Measurements from ENCODE around the gene TMLHE. TPM values are rescaled to one million over a fixed set of nuclear protein-coding genes. Genes with fewer than 3 reads are reported as not detected.
"Not testable (repeated sequence)": the region's sequence is repeated elsewhere in the genome, so short reads cannot be mapped to it uniquely, and the experiment has no call there.

Gene TMLHE
- total RNA-seq, 1 donor from 2014 or later, result 9.7 TPM

DNA sequence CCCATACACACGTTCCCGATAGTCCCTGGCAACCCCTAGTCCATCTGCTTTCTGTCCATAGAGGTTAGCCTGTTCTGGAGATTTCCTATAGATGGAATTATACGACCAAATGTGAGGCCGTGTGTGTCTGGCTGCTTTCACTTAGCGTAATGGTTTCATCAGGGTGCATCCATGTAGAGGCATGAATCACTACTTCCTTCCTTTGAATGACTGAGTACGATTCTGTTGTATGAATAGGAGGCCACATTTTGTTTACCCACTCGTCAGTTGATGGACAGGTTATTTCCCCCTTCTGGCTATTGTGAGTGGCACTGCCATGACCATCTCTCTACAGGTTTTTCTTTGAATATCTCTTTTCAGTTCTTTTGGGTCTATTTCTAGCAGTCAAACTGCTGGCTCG lies 152.3 kb downstream of the TMLHE start:
- H3K4me1 Mint-ChIP-seq (ENCODE audit: low read depth); H3K4me3 Mint-ChIP-seq (ENCODE audit: low read depth); intact Hi-C loops (cut with micrococcal nuclease); DNase-seq (ENCODE audit: low spot score); H3K36me3 Mint-ChIP-seq (ENCODE audit: low read depth); H3K9me3 Mint-ChIP-seq; H3K27ac Mint-ChIP-seq; H3K27me3 Mint-ChIP-seq (ENCODE audit: low read depth): not testable (repeated sequence)

- not testable (repeated sequence) for H3K4me3 Mint-ChIP-seq (ENCODE audit: low read depth); H3K27ac Mint-ChIP-seq
Observed at GRCh38 chrX:155458471-155458870, 154.3 kb downstream of the TMLHE start, which contains the start of gene F8A3. F8A3 (minus strand) TSS chrX:155458620; CDS start chrX:155458600, 20 bp downstream.

DNA sequence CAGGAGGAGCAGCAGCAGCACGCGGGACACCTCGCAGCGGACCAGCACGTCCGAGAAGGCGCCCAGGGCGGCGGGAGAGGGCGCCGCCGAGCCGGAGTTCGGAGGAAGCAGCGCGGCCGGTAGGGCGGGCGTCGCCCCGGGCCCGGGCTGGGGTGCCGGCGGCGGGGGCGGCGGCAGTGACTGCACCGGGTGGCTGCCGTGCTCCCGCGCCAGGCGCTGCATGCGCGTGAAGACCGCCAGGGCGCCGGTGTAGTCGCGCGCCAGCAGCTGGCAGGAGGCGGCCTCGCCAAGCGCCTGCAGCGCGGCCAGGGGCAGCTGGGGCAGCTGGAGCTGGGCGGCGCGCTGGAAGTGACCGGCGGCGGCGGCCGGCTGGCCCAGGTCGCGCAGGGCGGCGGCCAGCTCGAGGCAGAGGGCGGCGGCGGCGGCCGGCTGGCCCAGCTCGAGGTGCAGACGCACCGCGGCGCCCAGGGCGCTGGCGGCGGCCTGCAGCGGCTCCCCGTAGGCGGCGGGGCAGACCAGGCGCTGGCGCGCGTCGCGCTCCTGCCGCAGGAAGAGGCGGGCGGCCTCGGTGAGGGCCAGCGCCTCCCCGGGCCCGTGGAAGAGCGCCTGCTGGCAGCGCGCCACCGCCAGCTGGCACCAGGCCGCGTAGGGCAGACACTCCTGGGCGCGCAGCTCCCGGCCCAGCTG lies 154.8 kb downstream of the TMLHE start:
- H3K9me3 Mint-ChIP-seq; H3K27me3 Mint-ChIP-seq (ENCODE audit: low read depth); DNase-seq (ENCODE audit: low spot score); H3K36me3 Mint-ChIP-seq (ENCODE audit: low read depth); H3K27ac Mint-ChIP-seq; intact Hi-C loops (cut with micrococcal nuclease); H3K4me1 Mint-ChIP-seq (ENCODE audit: low read depth); H3K4me3 Mint-ChIP-seq (ENCODE audit: low read depth): not testable (repeated sequence)

More at GRCh38 chrX:155458471-155458870, 154.3 kb downstream of the TMLHE start, which contains the start of gene F8A3:
- H3K9me3 Mint-ChIP-seq; H3K36me3 Mint-ChIP-seq (ENCODE audit: low read depth); H3K27me3 Mint-ChIP-seq (ENCODE audit: low read depth); H3K4me1 Mint-ChIP-seq (ENCODE audit: low read depth); intact Hi-C loops (cut with micrococcal nuclease); DNase-seq (ENCODE audit: low spot score): not testable (repeated sequence)

DNA sequence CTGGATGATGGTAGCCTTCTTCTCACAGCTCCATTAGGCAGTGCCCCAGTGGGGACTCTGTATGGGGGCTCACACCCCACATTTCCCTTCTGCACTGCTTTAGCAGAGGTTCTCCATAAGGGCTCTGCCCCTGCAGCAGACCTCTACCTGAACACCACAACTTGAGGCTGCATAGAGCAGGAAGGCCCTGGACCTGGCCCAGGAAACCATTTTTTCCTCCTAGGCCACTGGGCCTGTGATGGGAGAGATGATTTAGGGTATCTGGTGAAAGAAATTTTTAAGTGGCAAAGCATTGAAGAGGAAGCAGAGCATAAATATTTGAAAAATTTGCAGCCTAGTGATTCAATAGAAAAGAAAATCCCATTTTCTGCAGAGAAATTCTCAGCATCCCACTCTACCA lies 171.7 kb downstream of the TMLHE start:
- intact Hi-C loops (cut with micrococcal nuclease), result no loop called here
- no peak overlapping the region for H3K4me3 Mint-ChIP-seq (ENCODE audit: low read depth)
- H3K36me3 Mint-ChIP-seq (ENCODE audit: low read depth), result peaks cover 6% of the 10 kb centered on the region
- no peaks in the 10 kb centered on the region for H3K27me3 Mint-ChIP-seq (ENCODE audit: low read depth)
- peaks cover 23% of the 10 kb centered on the region for H3K9me3 Mint-ChIP-seq
- no peaks in the 10 kb centered on the region for H3K4me1 Mint-ChIP-seq (ENCODE audit: low read depth)
- H3K27ac Mint-ChIP-seq, result no peak overlapping the region
- DNase-seq (ENCODE audit: low spot score), result no peak

Other genes starting within 250 kb of the TMLHE start
- gene F8A2, start 230.9 kb downstream of the TMLHE start, total RNA-seq, result not detected in 2 replicates
- 27.3 and 28.7 TPM in 2 replicates for gene F8A3, start 154.3 kb downstream of the TMLHE start, total RNA-seq
- gene SPRY3, start 366 bp downstream of the TMLHE start, total RNA-seq, result 0.18 and 0.21 TPM in 2 replicates